Astrocyte (in vitro differentiated cells and primary cell): ENCODE data around the gene HTR3C. TPM values are rescaled to one million over a fixed set of nuclear protein-coding genes. Genes with fewer than 3 reads are reported as not detected.

Experiments used
- DNase-seq: peaks from one replicate; pipeline ENCODE4 v3.0.0-alpha.2; 2010; ENCODE audit warnings: low read depth
- FAIRE-seq: peaks from 2 replicates; lab custom pipeline; 2011; peaks lifted over from hg19 to GRCh38; lab: Jason Lieb, UNC
- H2AFZ ChIP-seq: 2 replicates; pipeline ENCODE4 v1.6.0; 2012; ENCODE audit warnings: low read depth, low read length, inconsistent platforms
- H3K27ac ChIP-seq: 2 replicates; pipeline ENCODE4 v1.5.1; 2011; ENCODE audit warnings: low read depth, low read length, inconsistent platforms
- H3K27me3 ChIP-seq: 2 replicates; pipeline ENCODE4 v1.6.0; 2011; ENCODE audit warnings: low read length, inconsistent platforms; ENCODE audit not compliant: insufficient read depth
- H3K36me3 ChIP-seq: 2 replicates; pipeline ENCODE4 v1.5.1; 2011; ENCODE audit warnings: low read length, inconsistent platforms; ENCODE audit not compliant: insufficient read depth
- H3K4me1 ChIP-seq: 2 replicates; pipeline ENCODE4 v1.5.1; 2011; ENCODE audit warnings: low read length, inconsistent platforms; ENCODE audit not compliant: insufficient read depth
- H3K4me2 ChIP-seq: 2 replicates; pipeline ENCODE4 v1.6.0; 2012; ENCODE audit warnings: low read length, inconsistent platforms
- H3K4me3 ChIP-seq: 2 replicates; pipeline ENCODE4 v1.5.1; 2011; ENCODE audit warnings: low read depth, mild to moderate bottlenecking, low read length, inconsistent platforms; ENCODE audit not compliant: insufficient read depth
- H3K79me2 ChIP-seq: 2 replicates; pipeline ENCODE4 v1.6.0; 2012; ENCODE audit warnings: mild to moderate bottlenecking, low read length, inconsistent platforms; ENCODE audit not compliant: insufficient read depth
- H3K9ac ChIP-seq: 2 replicates; pipeline ENCODE4 v1.6.0; 2012; ENCODE audit warnings: mild to moderate bottlenecking, low read length, inconsistent platforms
- H3K9me3 ChIP-seq: 2 replicates; pipeline ENCODE4 v1.5.1; 2012; ENCODE audit warnings: low read depth, mild to moderate bottlenecking, low read length, inconsistent platforms; ENCODE audit not compliant: insufficient read depth
- H4K20me1 ChIP-seq: 2 replicates; pipeline ENCODE4 v1.6.0; 2012; ENCODE audit warnings: low read length, inconsistent platforms; ENCODE audit not compliant: insufficient read depth
- H3K27ac Mint-ChIP-seq: one replicate; pipeline ENCODE4 v1.8.0; 2021; ENCODE audit warnings: mild to moderate bottlenecking, mixed read lengths; ENCODE audit not compliant: unreplicated experiment
- H3K27me3 Mint-ChIP-seq: one replicate; pipeline ENCODE4 v1.8.0; 2021; ENCODE audit warnings: low read depth, mixed read lengths; ENCODE audit not compliant: unreplicated experiment
- H3K36me3 Mint-ChIP-seq: one replicate; pipeline ENCODE4 v1.8.0; 2021; ENCODE audit warnings: low read depth, mixed read lengths; ENCODE audit not compliant: unreplicated experiment
- H3K4me1 Mint-ChIP-seq: one replicate; pipeline ENCODE4 v1.8.0; 2021; ENCODE audit warnings: low read depth, mixed read lengths; ENCODE audit not compliant: unreplicated experiment
- H3K4me3 Mint-ChIP-seq: one replicate; pipeline ENCODE4 v1.8.0; 2021; ENCODE audit warnings: mild to moderate bottlenecking, moderate library complexity, mixed read lengths; ENCODE audit not compliant: unreplicated experiment
- H3K9me3 Mint-ChIP-seq: one replicate; pipeline ENCODE4 v1.8.0; 2021; ENCODE audit warnings: mild to moderate bottlenecking, mixed read lengths; ENCODE audit not compliant: unreplicated experiment
- CTCF ChIP-seq: IDR thresholded peaks from 2 replicates; pipeline ENCODE4 v1.5.1; 2011; ENCODE audit warnings: low read depth, mild to moderate bottlenecking, inconsistent platforms, low read length, moderate library complexity; ENCODE audit not compliant: insufficient read depth
- EZH2 ChIP-seq: IDR thresholded peaks from 2 replicates; pipeline ENCODE4 v1.6.1; 2012; ENCODE audit warnings: mild to moderate bottlenecking, low read length, inconsistent platforms; ENCODE audit not compliant: insufficient read depth
- total RNA-seq: library from RNA; stranded (reverse); gene quantifications from 2 replicates; pipeline ENCODE4 v1.2.1, GENCODE V29; 2021

Gene HTR3C
- total RNA-seq, 1 donor from 2014 or later = not detected

- Mint-ChIP-seq H3K4me1 (no peaks in the 10 kb centered on the region), H3K27me3 (peaks cover 23% of the 10 kb centered on the region), H3K4me3 (no peak overlapping the region), H3K27ac (no peak overlapping the region), H3K36me3 (no peaks in the 10 kb centered on the region), H3K9me3 (no peaks in the 10 kb centered on the region)
- no peak for DNase-seq
- H3K9ac ChIP-seq = no peak overlapping the region
- H3K4me2 ChIP-seq = no peak overlapping the region
- H3K27me3 ChIP-seq = peaks cover 5% of the 10 kb centered on the region
- no peak overlapping the region for H2AFZ ChIP-seq
- no peak overlapping the region for H3K4me3 ChIP-seq
- FAIRE-seq = no peak
- no peaks in the 10 kb centered on the region for H3K4me1 ChIP-seq
- no peaks in the 10 kb centered on the region for H3K79me2 ChIP-seq
- no peak overlapping the region for H3K27ac ChIP-seq
- no peaks in the 10 kb centered on the region for H3K36me3 ChIP-seq
- H3K9me3 ChIP-seq = no peaks in the 10 kb centered on the region
- TF ChIP-seq EZH2 (no peak), CTCF (peak; percentile 20)
- H4K20me1 ChIP-seq = no peaks in the 10 kb centered on the region
Observed at GRCh38 chr3:184040010-184040409, 12.8 kb upstream of the HTR3C start.

DNA sequence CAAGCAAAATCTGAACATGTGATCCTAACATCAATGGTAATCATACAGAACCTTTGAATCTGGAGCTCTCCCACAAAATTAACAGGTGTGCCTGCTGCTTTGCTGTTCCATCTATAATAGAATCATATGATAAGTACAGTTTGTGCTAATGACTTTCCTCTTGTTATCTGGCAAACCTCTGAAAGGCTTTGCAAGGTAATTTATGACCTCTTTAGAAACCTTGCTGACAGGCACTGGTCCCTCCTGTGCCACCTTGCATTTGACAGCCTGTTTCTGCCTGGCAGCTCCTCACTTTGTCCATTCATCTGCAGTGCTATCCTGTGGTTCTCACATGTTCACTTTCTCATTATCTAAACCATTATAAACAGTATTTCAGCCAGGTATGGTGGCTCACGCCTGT, 10.2 kb upstream of the HTR3C start:
- peaks cover 16% of the 10 kb centered on the region for H3K27me3 Mint-ChIP-seq
- no peaks in the 10 kb centered on the region for H3K4me1 ChIP-seq
- H3K79me2 ChIP-seq = no peaks in the 10 kb centered on the region
- H3K36me3 Mint-ChIP-seq = no peaks in the 10 kb centered on the region
- no peaks in the 10 kb centered on the region for H3K9me3 Mint-ChIP-seq
- H3K27me3 ChIP-seq = no peaks in the 10 kb centered on the region
- H3K4me2 ChIP-seq = no peak overlapping the region
- no peak for DNase-seq
- no peaks in the 10 kb centered on the region for H4K20me1 ChIP-seq
- H3K4me3 ChIP-seq = no peak overlapping the region
- H3K36me3 ChIP-seq = no peaks in the 10 kb centered on the region
- H3K9me3 ChIP-seq = no peaks in the 10 kb centered on the region
- no peak overlapping the region for H2AFZ ChIP-seq
- H3K27ac ChIP-seq = no peak overlapping the region
- no peak overlapping the region for H3K9ac ChIP-seq
- TF ChIP-seq EZH2 = no peak
- TF ChIP-seq CTCF = no peak
- no peaks in the 10 kb centered on the region for H3K4me1 Mint-ChIP-seq
- no peak overlapping the region for H3K27ac Mint-ChIP-seq
- no peak for FAIRE-seq
- H3K4me3 Mint-ChIP-seq = no peak overlapping the region

GRCh38 chr3:184045995-184046394, 6.9 kb upstream of the HTR3C start:
- H3K4me1 ChIP-seq = no peaks in the 10 kb centered on the region
- no peak overlapping the region for H3K4me3 ChIP-seq
- H3K27me3 Mint-ChIP-seq = peaks cover 13% of the 10 kb centered on the region
- DNase-seq = no peak
- H3K27ac ChIP-seq = no peak overlapping the region
- no peaks in the 10 kb centered on the region for H3K79me2 ChIP-seq
- no peaks in the 10 kb centered on the region for H3K9me3 ChIP-seq
- H3K9ac ChIP-seq = no peak overlapping the region
- no peak overlapping the region for H2AFZ ChIP-seq
- no peak for FAIRE-seq
- no peaks in the 10 kb centered on the region for H4K20me1 ChIP-seq
- H3K27me3 ChIP-seq = peaks cover 7% of the 10 kb centered on the region
- no peaks in the 10 kb centered on the region for H3K9me3 Mint-ChIP-seq
- H3K4me2 ChIP-seq = no peak overlapping the region
- TF ChIP-seq CTCF (no peak), EZH2 (no peak)
- H3K4me1 Mint-ChIP-seq = no peaks in the 10 kb centered on the region
- no peak overlapping the region for H3K4me3 Mint-ChIP-seq
- no peaks in the 10 kb centered on the region for H3K36me3 Mint-ChIP-seq
- no peak overlapping the region for H3K27ac Mint-ChIP-seq
- H3K36me3 ChIP-seq = no peaks in the 10 kb centered on the region
